ENCODE measurements around the gene KLF6. TPM values are rescaled to one million over a fixed set of nuclear protein-coding genes. Genes with fewer than 3 reads are reported as not detected.

The KLF6 gene
- total and polyA plus RNA-seq, 9 of the 15 experiments (the other 6 are each of a cell fraction or from before 2014, with no cell fraction given): 3.2 to 23.9 (median 8.0) TPM

DNA sequence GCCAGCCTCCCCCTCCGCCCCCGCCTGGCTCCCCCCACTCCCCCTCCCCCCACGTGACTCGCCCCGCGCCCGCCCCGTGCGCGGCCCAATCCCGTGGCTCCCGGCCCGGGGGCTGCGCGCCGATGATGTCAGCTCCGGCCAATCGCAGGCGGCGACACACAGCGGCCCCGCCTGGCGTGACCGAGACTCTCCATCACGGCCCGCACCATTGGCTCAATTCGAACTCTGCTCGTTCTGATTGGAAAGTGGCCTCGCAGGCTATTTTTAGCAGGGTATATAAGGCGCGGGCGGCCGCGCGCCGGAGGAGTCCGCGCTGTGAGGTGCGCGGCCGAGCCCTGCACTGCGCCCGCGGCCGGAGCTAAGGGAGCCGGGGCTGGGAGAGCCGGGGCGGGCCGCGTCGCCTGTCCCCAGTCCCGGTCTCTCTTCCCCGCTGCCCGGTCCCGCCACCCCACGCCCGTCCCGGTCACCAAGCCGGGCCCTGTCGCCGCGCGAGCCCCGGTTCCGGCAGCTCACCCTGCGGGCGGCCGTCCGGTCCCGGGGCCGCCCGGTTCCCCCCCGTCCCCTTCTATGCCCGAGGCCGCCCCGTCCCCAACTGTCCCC is 342 bp upstream of the KLF6 start (continued):
- TF ChIP-seq, protein P1, sequence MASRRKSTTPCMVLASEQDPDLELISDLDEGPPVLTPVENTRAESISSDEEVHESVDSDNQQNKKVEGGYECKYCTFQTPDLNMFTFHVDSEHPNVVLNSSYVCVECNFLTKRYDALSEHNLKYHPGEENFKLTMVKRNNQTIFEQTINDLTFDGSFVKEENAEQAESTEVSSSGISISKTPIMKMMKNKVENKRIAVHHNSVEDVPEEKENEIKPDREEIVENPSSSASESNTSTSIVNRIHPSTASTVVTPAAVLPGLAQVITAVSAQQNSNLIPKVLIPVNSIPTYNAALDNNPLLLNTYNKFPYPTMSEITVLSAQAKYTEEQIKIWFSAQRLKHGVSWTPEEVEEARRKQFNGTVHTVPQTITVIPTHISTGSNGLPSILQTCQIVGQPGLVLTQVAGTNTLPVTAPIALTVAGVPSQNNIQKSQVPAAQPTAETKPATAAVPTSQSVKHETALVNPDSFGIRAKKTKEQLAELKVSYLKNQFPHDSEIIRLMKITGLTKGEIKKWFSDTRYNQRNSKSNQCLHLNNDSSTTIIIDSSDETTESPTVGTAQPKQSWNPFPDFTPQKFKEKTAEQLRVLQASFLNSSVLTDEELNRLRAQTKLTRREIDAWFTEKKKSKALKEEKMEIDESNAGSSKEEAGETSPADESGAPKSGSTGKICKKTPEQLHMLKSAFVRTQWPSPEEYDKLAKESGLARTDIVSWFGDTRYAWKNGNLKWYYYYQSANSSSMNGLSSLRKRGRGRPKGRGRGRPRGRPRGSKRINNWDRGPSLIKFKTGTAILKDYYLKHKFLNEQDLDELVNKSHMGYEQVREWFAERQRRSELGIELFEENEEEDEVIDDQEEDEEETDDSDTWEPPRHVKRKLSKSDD (conservative IDR thresholded peaks at IDR 0.05; ENCODE audit: low read length): no peak
- TF ChIP-seq HMG20A (CRISPR knock-in tag; conservative IDR thresholded peaks at IDR 0.05) (no peak), ZNF507 (tag; conservative IDR thresholded peaks at IDR 0.05) (no peak), ASH1L (IDR thresholded peaks at IDR 0.05; ENCODE audit: borderline replicate concordance, low read depth, partially characterized antibody) (peak; percentile 92), CBFA2T2 (conservative IDR thresholded peaks at IDR 0.05) (no peak), ZNF263 (CRISPR knock-in tag; IDR thresholded peaks at IDR 0.05; ENCODE audit: borderline replicate concordance) (no peak), SMC3 (conservative IDR thresholded peaks at IDR 0.05; ENCODE audit: insufficient read depth, low read depth, low read length) (no peak), SNRNP70 (optimal IDR thresholded peaks at IDR 0.05; ENCODE audit: low read depth, low read length) (no peak), ZFX (CRISPR knock-in tag; IDR thresholded peaks at IDR 0.05) (peak; percentile 65), HCFC1 (IDR thresholded peaks at IDR 0.05; ENCODE audit: low read depth, low read length) (no peak; the same call in 1 of the 2 replicates), TAF1 (IDR thresholded peaks at IDR 0.05; ENCODE audit: control insufficient read depth, extremely low read depth, insufficient read depth, low read length, severe bottlenecking) (peak; percentile 91), ZNF184 (CRISPR knock-in tag; IDR thresholded peaks at IDR 0.05) (no peak), ZFP36 (IDR thresholded peaks at IDR 0.05; ENCODE audit: low read depth, low read length, partially characterized antibody) (no peak), ZNF140 (CRISPR knock-in tag; IDR thresholded peaks at IDR 0.05) (no peak), ZBTB7A (IDR thresholded peaks at IDR 0.05; ENCODE audit: borderline replicate concordance, control insufficient read depth, low read depth, low read length) (peak; percentile 23; the same call in 1 of the 2 replicates)
- TF ChIP-seq, protein P2, sequence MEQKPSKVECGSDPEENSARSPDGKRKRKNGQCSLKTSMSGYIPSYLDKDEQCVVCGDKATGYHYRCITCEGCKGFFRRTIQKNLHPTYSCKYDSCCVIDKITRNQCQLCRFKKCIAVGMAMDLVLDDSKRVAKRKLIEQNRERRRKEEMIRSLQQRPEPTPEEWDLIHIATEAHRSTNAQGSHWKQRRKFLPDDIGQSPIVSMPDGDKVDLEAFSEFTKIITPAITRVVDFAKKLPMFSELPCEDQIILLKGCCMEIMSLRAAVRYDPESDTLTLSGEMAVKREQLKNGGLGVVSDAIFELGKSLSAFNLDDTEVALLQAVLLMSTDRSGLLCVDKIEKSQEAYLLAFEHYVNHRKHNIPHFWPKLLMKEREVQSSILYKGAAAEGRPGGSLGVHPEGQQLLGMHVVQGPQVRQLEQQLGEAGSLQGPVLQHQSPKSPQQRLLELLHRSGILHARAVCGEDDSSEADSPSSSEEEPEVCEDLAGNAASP (IDR thresholded peaks at IDR 0.05): no peak
- TF ChIP-seq, protein P3, sequence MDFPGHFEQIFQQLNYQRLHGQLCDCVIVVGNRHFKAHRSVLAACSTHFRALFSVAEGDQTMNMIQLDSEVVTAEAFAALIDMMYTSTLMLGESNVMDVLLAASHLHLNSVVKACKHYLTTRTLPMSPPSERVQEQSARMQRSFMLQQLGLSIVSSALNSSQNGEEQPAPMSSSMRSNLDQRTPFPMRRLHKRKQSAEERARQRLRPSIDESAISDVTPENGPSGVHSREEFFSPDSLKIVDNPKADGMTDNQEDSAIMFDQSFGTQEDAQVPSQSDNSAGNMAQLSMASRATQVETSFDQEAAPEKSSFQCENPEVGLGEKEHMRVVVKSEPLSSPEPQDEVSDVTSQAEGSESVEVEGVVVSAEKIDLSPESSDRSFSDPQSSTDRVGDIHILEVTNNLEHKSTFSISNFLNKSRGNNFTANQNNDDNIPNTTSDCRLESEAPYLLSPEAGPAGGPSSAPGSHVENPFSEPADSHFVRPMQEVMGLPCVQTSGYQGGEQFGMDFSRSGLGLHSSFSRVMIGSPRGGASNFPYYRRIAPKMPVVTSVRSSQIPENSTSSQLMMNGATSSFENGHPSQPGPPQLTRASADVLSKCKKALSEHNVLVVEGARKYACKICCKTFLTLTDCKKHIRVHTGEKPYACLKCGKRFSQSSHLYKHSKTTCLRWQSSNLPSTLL (IDR thresholded peaks at IDR 0.05): no peak
- TF ChIP-seq, protein P4, sequence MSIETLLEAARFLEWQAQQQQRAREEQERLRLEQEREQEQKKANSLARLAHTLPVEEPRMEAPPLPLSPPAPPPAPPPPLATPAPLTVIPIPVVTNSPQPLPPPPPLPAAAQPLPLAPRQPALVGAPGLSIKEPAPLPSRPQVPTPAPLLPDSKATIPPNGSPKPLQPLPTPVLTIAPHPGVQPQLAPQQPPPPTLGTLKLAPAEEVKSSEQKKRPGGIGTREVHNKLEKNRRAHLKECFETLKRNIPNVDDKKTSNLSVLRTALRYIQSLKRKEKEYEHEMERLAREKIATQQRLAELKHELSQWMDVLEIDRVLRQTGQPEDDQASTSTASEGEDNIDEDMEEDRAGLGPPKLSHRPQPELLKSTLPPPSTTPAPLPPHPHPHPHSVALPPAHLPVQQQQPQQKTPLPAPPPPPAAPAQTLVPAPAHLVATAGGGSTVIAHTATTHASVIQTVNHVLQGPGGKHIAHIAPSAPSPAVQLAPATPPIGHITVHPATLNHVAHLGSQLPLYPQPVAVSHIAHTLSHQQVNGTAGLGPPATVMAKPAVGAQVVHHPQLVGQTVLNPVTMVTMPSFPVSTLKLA (conservative IDR thresholded peaks at IDR 0.05): peak; percentile 67 to 78; a peak in 3 of 4 replicates
- TF ChIP-seq, protein P5, sequence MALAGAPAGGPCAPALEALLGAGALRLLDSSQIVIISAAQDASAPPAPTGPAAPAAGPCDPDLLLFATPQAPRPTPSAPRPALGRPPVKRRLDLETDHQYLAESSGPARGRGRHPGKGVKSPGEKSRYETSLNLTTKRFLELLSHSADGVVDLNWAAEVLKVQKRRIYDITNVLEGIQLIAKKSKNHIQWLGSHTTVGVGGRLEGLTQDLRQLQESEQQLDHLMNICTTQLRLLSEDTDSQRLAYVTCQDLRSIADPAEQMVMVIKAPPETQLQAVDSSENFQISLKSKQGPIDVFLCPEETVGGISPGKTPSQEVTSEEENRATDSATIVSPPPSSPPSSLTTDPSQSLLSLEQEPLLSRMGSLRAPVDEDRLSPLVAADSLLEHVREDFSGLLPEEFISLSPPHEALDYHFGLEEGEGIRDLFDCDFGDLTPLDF (CRISPR knock-in tag; IDR thresholded peaks at IDR 0.05): 0 out of 2 replicates have a peak, but pooled peaks have one; percentile 48

All from K562 (cell line).